NCI-H510A treated with DMSO at 0.1 percent for 48 hours (cell line): ENCODE data around the gene DCLRE1A.
"Not testable (repeated sequence)": the region's sequence is repeated elsewhere in the genome, so short reads cannot be mapped to it uniquely, and the experiment has no call there.

Experiments
- DNase-seq: peaks from one replicate; lab custom pipeline; 2025; lab: John Stamatoyannopoulos, UW

The DCLRE1A gene

DNA sequence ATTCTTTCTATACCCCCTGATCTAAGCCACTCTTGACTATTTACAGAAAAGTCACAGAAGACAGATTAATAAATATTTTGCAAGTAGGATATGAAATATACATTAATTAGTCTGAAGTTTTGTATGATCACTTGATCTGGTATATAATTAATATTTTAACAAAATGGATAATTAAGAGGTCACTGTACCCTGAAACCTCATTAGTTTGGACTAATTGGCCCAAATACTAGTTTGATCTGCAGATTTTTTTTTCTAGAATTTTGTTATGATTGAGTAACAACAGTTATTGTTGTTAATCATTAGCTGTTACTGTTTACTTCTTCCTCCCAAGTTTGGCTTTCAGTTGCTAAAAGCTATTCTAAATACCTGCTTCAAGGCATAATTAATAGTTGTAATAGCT lies 3.3 kb upstream of the DCLRE1A start:
- DNase-seq: no peak

DNA sequence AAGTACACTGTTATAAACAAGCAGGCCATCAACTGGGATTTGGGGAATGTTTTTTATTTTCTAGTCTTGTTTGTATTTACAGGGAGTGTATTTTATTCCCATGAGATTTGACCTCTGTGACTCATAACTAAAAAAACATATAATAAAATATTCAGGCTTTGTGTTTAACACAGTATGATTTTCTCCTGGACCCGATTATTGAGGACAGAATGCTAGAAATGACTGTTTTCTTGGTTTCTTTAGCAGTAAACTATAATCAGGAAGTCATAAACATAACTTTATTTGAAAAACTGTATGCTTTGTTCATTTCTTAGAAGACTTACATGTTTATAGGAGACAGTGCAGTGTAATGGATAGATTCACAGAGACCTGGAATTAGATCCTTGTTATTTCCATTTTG lies 2.7 kb upstream of the DCLRE1A start:
- DNase-seq: no peak

DNA sequence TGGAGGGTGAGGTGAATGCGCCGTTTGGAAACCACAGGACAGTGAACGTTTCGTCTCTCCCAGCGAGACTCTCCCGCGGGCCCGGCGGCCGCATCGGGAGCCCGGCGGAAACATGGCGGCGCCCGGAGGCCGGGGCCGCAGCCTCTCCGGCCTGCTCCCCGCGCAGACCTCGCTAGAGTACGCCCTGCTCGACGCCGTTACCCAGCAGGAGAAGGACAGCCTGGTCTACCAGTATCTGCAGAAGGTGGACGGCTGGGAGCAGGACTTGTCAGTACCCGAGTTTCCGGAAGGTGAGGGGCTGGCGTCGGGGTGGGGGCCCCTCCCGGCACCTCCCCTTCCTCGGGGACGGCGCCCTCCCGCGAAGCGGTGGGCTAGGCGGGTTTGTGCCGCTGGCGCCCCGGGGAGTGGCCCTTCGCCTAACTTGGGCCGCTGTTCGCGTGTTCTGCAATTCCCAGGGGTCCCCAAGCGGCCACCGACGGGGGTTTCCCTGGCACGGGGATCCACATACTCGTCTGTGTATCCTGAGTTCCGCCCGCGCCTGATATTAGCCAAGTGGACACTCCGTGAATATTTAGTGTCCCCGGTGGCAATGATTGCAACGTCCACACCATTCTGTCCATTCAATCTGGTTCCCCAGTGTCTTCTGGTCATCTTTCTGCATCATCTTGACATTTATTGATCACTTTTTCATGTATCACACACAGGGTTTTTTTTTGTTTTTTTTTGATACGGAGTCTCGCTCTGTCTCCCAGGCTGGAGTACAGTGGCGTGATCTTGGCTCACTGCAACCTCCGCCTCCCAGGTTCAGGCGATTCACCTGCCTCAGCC lies 1.1 kb upstream of the DCLRE1A start:
- peak; percentile 50 for DNase-seq

DNA sequence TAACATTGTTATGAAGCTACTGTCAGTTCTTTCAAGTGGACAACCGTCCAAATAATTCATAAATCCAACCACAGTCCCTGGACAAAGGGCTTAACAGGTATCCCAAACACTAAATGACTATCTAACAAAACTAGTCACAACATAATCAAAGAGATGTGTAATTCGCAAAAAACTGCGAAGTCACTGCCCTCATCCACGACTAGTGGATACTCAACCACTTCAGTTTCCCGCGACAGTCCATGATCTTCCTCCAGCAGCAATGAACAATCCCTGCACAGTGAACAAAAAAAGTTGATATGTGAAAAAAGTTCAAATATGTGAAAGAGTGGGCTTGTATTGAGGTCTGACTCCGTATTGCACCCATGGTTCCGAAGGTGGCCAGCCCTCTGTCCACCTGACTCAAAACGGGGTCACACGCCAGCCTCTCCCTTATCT lies 287 bp downstream of the DCLRE1A start:
- peak; percentile 85 for DNase-seq

DNA sequence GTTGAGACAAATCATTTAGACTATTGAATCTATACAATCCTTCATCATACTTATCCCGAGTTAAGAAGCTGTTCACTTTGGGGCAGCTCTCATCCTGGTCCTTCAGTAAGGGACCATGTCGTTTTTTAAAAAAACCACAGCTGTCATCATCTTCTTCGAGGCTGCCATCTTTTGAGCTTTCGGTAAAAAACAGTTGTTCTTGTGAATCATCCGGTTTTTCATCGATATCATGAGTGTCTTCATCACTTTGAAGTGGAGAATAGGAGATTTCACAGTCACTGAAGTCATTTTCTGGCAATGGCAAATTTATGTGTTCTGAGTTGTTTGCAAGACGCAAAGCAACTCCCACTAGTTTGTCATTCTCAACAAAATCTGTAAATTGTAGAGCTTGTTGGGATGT lies 3.9 kb downstream of the DCLRE1A start:
- no peak for DNase-seq

DNA sequence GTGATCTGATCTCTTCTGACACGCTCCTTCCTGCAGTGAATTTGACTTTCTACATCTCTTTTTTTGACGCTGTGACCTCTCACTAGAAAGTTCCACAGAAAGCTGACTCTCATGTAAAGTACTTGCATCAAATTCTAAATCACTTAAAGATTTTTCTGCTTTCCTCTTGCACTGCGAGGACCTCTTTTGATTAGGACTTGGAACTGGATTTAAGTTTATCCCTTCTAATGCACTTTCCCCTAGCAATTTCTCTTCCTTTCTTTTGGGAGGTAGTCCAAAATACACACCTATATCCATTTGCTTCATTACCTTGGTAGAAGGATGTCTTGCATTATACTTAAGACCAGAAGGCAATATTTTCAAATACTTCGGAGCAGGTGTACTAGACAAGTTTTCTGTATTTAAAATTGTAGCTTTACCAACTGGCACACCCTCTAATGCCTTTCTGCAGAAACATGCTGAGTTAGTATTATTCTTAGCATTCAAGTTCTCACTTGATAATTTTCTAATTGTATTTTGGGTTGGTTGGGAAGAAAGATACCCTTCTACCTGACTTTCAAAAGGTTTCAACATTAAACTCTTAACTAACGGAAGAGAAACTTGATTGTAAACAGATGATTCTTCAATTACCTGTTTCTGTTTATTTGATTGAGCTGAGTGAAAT lies 4.6 kb downstream of the DCLRE1A start:
- no peak for DNase-seq

DNA sequence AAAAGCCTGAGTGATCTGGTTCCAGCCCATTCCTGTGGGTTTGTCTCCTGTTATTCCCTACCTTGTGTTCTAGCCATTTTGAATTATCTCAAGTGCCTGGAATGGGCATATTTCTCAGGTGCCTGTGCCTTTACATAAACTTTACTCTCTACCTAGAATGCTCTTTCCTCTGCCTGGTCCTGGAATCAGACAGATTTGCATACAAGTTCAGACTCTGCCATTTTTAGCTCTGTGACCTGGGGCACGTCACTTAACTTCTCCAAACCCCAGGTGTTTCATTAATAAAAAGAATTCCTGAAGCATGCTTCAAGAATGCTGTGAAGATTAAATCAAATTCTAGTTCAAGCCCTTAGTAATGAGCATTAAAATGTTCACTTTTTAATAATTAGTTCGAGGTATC lies 7.8 kb downstream of the DCLRE1A start:
- DNase-seq: no peak

DNA sequence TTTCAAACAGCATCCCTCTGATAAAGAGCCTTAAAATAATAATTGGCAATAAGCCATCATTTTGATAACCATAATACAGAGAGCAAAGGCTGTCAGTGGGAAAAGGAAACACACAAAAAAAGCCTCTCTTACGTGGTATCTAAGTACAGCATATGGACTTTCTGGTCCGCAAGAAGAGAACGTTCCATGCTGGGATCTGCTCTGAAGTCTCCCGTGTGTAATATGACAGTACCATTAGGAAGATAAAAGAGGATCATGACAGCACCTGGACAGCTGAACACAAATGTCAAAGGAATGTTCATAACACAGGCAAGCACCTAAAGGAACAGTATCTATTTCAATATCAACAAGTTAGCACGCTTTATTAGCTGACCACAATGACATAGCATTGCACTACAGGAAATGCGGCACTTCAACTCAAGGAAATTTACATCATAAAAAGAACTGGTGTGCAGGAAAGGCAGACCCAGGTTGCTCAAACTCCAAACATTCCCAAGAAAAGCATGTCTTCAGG lies 9.9 kb downstream of the DCLRE1A start:
- peak; percentile 40 for DNase-seq

DNA sequence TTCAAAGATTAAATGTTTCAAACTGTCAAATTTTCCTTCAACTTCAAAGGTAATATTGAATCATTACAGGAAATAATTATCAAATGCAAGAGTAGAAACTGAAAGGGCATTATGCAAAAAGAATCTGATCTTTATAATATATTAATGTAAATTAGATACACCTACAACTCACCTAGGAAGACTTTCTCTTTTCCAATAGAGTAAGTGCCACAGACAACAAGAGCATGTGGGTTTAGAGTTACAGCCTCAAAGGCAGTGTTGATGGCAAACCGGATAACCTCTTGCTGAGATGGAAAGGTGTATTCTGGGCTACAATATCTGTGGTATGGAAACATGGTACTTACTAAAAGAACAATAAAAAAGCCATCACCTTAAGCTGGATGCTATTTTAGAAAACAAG lies 11.7 kb downstream of the DCLRE1A start:
- no peak for DNase-seq

DNA sequence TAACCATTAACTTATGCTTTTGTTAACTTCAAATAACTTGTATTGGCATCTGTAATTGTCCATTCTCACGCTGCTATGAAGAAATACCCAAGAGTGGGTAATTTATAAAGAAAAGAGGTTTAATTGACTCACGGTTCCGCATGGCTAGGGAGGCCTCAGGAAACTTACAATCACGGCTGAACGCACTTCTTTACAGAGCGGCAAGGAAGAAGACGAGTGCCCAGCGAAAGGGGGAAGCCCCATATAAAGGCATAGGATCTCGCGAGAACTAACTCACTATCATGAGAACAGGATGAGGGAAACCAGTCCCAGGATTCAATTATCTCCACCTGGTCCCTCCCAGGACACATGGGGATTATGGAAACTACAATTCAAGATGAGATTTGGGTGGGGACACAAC lies 25.3 kb downstream of the DCLRE1A start:
- not testable (repeated sequence) for DNase-seq

DNA sequence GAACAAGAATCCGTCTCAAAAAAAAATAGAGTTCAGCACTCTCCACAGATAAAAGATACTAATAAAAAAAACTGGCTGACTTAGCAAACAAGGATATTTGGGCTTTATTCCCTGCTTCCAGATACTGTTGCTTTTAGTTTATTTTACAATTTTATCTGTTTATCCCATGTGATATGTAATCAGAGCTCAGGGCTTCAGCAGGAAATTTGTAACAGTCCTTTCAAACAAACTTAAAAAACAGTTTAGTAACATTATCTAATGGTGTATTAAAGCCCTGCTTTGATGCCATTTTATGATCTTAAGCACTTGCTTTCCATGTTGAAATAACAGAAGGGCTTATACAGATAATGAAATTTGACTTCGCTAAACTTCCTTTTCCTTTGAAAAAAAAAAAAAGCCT lies 28.1 kb downstream of the DCLRE1A start:
- DNase-seq: no peak

DNA sequence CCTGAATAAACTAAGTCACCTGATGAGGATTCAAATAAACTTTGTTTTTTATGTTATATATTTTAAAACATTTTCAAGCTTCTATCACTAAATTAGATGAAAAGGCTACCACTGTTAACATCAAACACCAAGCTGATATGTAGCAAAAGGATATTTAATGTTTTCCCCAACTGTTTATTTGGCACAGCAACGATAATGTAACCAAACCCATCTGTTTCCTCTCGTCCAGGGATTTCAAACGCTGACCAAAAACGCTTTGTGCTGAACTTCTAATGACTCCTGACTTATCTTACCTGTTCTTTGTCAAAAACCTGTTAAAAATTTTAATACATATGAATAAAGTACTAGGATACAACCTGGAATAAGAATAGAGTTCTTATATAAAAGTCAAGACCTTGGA lies 30.5 kb downstream of the DCLRE1A start:
- no peak for DNase-seq

DNA sequence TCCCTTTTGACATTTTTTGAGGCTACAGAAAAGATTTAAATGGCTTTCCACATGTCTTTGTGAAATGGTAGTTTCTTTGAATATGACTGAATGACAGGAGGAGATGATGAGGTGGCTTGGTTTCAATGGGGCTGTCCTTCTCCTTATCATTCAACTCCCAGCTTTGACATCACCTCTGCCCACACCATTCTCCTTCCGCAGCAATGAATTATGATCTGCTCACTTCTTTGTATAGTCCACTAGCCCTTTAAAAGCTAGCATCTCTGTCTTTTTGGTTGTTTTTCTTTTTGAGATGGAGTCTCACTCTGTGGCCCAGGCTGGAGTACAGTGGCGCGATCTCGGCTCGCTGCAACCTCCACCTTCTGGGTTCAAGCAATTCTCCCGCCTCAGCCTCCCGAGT lies 31.7 kb downstream of the DCLRE1A start:
- DNase-seq: no peak

DNA sequence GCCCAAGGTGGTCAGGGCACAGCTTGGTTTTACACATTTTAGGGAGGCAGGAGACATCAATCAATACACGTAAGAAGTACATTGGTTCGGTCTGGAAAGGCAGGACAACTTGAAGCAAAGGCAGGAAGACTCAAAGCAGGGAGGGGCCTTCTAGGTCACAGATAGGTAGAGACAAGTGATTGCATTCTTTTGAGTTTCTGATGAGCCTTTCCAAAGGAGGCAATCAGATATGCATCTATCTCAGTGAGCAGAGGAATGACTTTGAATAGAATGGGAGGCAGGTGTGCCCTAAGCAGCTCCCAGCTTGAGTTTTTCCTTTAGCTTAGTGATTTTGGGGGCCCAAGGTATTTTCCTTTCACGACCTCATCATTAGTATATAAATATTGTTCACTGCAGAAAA lies 32.6 kb downstream of the DCLRE1A start:
- DNase-seq: not testable (repeated sequence)

DNA sequence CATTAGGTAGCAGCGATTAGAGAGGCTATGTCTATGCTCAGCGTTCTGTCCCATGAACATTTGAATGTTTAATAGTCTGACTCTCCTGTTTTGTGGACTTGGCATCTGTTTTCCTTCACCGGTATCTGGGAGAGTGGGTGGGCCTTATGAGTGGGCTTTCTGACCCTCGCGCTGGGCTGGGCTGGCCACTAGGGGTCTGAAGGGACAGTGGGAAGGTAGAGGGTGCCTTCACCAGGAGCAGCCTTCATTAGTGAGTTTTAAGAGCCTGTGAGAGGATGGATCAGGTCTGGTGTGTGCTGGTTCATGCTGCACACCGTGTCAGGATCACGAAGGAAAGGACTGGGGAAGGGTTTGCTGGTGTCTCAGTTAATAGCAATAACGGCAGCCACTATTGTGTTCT lies 33.4 kb downstream of the DCLRE1A start:
- no peak for DNase-seq

DNA sequence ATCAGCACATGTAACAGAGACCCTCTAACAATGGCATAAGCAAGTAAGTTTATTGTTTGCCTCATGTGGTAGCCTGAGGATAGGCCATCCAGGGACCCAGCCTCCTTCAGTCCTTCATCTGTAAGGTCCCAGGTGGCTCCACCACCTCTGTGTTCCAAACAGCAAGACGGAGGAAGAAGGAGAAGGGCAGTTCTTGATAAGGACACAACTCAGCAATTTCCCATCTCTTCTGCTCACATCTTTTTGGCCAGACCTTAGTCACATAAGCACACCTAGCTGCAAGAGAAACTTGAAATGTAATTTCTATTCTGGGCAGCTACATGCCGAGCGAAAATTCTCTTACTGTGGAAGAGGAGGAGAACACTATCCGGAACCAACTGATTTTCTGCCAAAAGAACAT lies 33.9 kb downstream of the DCLRE1A start:
- DNase-seq: no peak

DNA sequence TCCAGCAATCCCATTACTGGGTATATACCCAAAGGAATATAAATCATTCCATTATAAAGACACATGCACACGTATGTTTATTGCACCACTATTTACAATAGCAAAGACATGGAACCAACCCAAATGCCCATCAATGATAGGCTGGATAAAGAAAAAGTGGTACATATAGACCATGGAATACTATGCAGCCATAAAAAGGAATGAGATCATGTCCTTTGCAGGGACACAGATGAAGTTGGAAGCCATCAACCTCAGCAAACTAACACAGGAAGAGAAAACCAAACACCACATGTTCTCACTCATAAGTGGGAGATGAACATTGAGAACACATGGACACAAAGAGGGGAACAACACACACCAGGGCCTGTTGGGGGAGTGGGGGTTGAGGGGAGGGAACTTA lies 39.2 kb downstream of the DCLRE1A start:
- DNase-seq: not testable (repeated sequence)

DNA sequence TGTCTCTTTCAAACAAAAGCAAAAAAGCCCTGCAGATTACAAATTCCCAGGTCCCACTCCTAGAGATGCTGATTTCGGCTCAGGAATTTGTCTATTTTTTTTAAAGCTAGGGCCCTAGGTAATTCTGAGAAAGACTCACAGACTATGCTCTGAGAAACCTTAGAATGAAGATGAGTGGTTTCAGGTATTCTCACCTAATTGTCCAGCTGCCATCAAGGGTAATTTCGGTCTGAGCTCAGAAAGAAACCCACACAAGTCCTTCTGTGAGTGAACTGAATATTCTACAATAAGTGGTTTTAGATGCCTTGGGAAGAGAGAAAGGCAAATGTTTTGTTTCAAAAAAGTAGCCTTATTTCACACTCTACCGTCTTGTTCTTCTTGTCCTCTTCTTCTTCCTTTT lies 45.7 kb downstream of the DCLRE1A start:
- DNase-seq: no peak

DNA sequence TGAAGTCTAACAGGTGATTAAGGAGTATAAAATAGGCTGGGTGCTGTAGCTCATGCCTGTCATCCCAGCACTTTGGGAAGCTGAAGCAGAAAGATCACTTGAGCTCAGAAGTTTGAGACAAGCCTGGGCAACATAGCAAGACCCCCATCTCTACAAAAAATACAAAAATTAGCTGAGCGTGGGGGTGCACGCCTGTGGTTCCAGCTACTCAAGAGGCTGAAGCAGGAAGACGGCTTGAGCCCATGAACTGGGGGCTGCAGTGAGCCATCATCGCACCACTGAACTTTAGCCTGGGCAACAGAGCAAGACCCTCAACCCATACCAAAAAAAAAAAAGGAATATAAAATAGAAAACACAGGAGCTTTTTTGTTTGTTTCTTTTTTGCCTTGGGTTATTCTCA lies 47.4 kb downstream of the DCLRE1A start:
- no peak for DNase-seq

DNA sequence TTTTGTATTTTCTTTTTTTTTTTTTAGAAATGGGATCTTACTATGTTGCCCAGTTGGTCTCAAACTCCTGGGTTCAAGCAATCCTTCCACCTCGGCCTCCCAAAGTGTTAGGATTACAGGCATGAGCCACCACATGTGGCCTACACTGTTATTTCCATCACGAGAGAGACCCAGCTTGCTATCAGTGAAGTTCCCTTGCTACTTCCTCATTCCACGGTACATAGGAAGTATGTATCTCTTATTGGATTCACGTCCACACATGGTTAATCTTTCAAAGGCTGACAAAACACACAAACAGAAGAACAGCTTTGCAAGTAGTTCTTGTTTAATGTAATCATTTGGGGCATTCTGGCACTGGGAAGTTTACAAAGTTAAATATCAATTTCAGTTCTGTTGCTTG lies 50.9 kb downstream of the DCLRE1A start:
- DNase-seq: no peak

DNA sequence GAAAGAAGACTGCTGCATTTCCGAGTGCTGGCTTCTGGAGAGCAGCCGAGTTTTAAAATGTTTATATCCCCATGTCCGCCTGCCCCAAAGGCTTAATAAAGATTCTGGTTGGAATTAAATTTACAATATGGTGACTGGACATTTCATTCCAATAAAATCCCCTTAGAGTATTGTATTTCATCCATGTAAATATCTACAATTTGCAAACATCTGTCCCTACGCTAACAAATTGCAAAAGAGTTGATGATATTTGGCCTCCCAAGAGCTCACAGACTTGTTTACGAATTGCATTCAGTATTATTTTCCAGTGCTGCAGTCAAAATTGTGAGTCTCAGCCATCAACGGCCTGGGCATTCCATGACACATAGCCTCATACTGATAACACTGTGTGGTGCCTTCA lies 52.3 kb downstream of the DCLRE1A start:
- DNase-seq: no peak

DNA sequence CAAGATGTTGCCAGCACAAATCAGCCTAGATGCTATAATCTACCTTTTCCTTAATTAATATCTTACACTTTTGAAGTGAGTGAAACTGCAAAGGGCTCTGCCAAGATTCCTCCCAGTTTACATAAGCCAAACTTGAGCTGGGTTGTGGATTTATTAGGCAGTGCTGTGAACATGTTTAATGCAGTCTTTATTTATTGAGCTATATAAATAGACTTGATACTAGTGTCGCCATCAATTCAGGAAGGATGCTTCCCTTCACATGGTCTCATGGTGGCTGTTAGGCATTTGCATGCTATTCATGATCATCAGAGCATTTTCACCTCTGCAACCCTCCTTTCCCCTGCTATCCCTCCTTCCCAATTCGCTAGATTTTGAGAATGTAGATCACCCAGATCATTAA lies 62.2 kb downstream of the DCLRE1A start:
- no peak for DNase-seq

DNA sequence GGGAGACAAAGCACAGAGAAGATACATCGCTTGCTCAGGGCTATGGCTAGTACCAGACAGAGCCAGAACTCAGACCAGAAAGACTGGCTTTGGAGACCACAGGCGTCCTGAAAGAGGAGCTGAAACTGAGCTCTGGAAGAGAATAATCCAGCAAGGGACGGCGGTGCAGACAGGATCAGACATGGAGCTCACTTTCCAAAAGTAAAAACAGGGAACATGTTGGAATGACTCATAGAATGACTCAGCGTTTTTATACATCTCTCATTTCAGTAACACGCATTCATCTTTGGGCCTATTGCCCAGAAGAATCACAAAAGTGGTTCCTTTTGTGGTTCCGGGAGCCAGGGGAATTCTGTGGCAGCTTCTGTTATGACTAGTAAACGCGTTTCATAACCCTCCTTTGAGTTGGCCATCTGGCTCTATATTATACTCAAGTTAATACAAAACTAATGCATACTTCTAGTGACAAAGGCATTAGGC lies 65.2 kb downstream of the DCLRE1A start:
- no peak for DNase-seq
